K562 (cell line): ENCODE results near the gene SHH. TPM values are rescaled to one million over a fixed set of nuclear protein-coding genes. Genes with fewer than 3 reads are reported as not detected.

Experiments used
- BMI1 ChIP-seq: fragments of 150-350 bp; IDR thresholded peaks from 2 replicates; pipeline ENCODE4 v1.6.1; 2014; ENCODE audit warnings: low read length
- CBFA2T2 ChIP-seq: fragments of 450-650 bp; conservative IDR thresholded peaks from 2 replicates; pipeline ENCODE4 v1.6.1; 2017; ENCODE audit warnings: mild to moderate bottlenecking
- CLOCK ChIP-seq: fragments of 250-450 bp; sonication (Bioruptor Pico); IDR thresholded peaks from 2 replicates; pipeline ENCODE4 v1.4.0; 2020; ENCODE audit warnings: mild to moderate bottlenecking, moderate library complexity, borderline replicate concordance
- CREB5 ChIP-seq: fragments of 250-450 bp; sonication (Bioruptor Pico); IDR thresholded peaks from 2 replicates; pipeline ENCODE4 v1.5.0; 2020; ENCODE audit warnings: mild to moderate bottlenecking
- CTCF ChIP-seq, 3 experiments: IDR thresholded peaks in 2 of 3; conservative IDR thresholded peaks in 1 of 3; 2 replicates each; pipeline ENCODE4 v1.5.1; 2011 to 2012; ENCODE audit warnings: low read length in 3 of 3, mild to moderate bottlenecking in 3 of 3, control low read depth in 2 of 3, improper control_type of control experiment in 1 of 3, inconsistent platforms in 1 of 3, low read depth in 1 of 3, mixed read lengths in 1 of 3, moderate library complexity in 1 of 3; ENCODE audit not compliant: insufficient read depth in 2 of 3
- DEAF1 ChIP-seq: fragments of 450-650 bp; formaldehyde crosslinking; IDR thresholded peaks from 2 replicates; pipeline ENCODE4 v1.4.0; 2020; ENCODE audit warnings: mild to moderate bottlenecking, moderate library complexity
- NCOA6 ChIP-seq: fragments of 450-650 bp; IDR thresholded peaks from 2 replicates; pipeline ENCODE4 v1.6.1; 2017; ENCODE audit warnings: mild to moderate bottlenecking
- NCOR1 ChIP-seq: fragments of 450-650 bp; IDR thresholded peaks from 2 replicates; pipeline ENCODE4 v1.6.1; 2016; ENCODE audit warnings: mild to moderate bottlenecking, moderate library complexity
- PTTG1 ChIP-seq: fragments of 450-650 bp; IDR thresholded peaks from 2 replicates; pipeline ENCODE4 v1.6.1; 2016; ENCODE audit warnings: low read depth, mild to moderate bottlenecking, missing genetic modification characterization, missing compliant biosample characterization
- RAD21 ChIP-seq, 2 experiments: fragments of 250-450 bp in 1 of 2; fragments of 450-650 bp in 1 of 2; sonication (Bioruptor Pico) in 1 of 2; formaldehyde crosslinking in 1 of 2; IDR thresholded peaks in 1 of 2; conservative IDR thresholded peaks in 1 of 2; 2 replicates each; pipeline versions ENCODE4 v1.4.0 to v1.8.0; 2020 to 2022; ENCODE audit warnings: mild to moderate bottlenecking in 2 of 2, moderate library complexity in 1 of 2
- RB1 ChIP-seq: fragments of 450-650 bp; IDR thresholded peaks from 2 replicates; pipeline ENCODE4 v1.6.1; 2017; ENCODE audit warnings: low read depth, mild to moderate bottlenecking
- ZFP30 ChIP-seq: fragments of 250-450 bp; sonication (Bioruptor Pico); IDR thresholded peaks from 2 replicates; pipeline ENCODE4 v1.8.0; 2022; ENCODE audit warnings: moderate library complexity, mild to moderate bottlenecking, inconsistent platforms, borderline replicate concordance
- ZNF12 ChIP-seq: sonication (generic); formaldehyde crosslinking; IDR thresholded peaks from 2 replicates; pipeline ENCODE4 v1.4.0; 2020; ENCODE audit warnings: mild to moderate bottlenecking, missing genetic modification reagents
- ZNF274 ChIP-seq: IDR thresholded peaks from 2 replicates; pipeline ENCODE4 v1.6.1; 2011; ENCODE audit warnings: low read depth, mild to moderate bottlenecking, low read length, moderate library complexity, borderline replicate concordance
- ZNF644 ChIP-seq: fragments of 200-800 bp; sonication (Bioruptor generic); IDR thresholded peaks from 2 replicates; pipeline ENCODE4 v1.6.1; 2016; ENCODE audit warnings: low read depth, missing genetic modification characterization, missing compliant biosample characterization
- polyA plus RNA-seq, 8 experiments: library from polyadenylated mRNA; depleted of rRNA in 4 of 8; stranded (reverse) in 5 of 8; unstranded in 3 of 8; fragments of >200 nt; fragmentation: Nextera tagmentation in 2 of 8; fragmentation: Illumina TruSeq in 1 of 8; extraction: Ambion mirVana in 2 of 8; extraction: Trizol in 1 of 8; gene quantifications; 2 replicates each; pipeline versions ENCODE4 v1.2.1 to v1.2.3, GENCODE V29; 2011 to 2014; ENCODE audit warnings: inconsistent platforms in 1 of 8, missing spikeins in 1 of 8
- total RNA-seq, 7 experiments: library from RNA; depleted of rRNA in 6 of 7; stranded (reverse); fragments of >200 nt in 6 of 7; fragmentation: Illumina TruSeq in 2 of 7; extraction: Trizol in 2 of 7; gene quantifications; 2 replicates each; pipeline versions ENCODE4 v1.2.1 to v1.2.3, GENCODE V29; 2011 to 2021; ENCODE audit warnings: low replicate concordance in 1 of 7
- TF ChIP-seq, protein P1 (sequence below): conservative IDR thresholded peaks from 2 replicates; pipeline ENCODE4 v1.6.1; 2011; ENCODE audit warnings: low read depth, mild to moderate bottlenecking, low read length; ENCODE audit not compliant: control insufficient read depth

SHH gene
- total and polyA plus RNA-seq, 9 of the 15 experiments (the other 6 are each of a cell fraction or from before 2014, with no cell fraction given) = 0.09 TPM; not detected in 8

GRCh38 chr7:155796381-155797261 is 15.6 kb downstream of the SHH start (continued):
- TF ChIP-seq CLOCK (no peak), RB1 (peak; percentile 84), ZNF274 (no peak), DEAF1 (CRISPR knock-in tag) (peak; percentile 53; the same call in 1 of the 2 replicates), BMI1 (no peak), RAD21 (CRISPR knock-in tag; conservative IDR thresholded peaks at IDR 0.05 in 1 of 2, IDR thresholded peaks at IDR 0.05 in 1 of 2) (peak; percentile 71 to 88), ZNF12 (CRISPR knock-in tag) (no peak), PTTG1 (tag) (no peak), CREB5 (CRISPR knock-in tag) (no peak), ZFP30 (CRISPR knock-in tag) (no peak), CTCF (IDR thresholded peaks at IDR 0.05 in 2 of 3, conservative IDR thresholded peaks at IDR 0.05 in 1 of 3; ENCODE audit: insufficient read depth in 2 of 3, low read depth in 1 of 3, low read length in 3 of 3) (peak; percentile 81 to 93 (median 83)), CBFA2T2 (no peak), NCOA6 (no peak), NCOR1 (no peak), ZNF644 (tag) (no peak)
- TF ChIP-seq, protein P1, sequence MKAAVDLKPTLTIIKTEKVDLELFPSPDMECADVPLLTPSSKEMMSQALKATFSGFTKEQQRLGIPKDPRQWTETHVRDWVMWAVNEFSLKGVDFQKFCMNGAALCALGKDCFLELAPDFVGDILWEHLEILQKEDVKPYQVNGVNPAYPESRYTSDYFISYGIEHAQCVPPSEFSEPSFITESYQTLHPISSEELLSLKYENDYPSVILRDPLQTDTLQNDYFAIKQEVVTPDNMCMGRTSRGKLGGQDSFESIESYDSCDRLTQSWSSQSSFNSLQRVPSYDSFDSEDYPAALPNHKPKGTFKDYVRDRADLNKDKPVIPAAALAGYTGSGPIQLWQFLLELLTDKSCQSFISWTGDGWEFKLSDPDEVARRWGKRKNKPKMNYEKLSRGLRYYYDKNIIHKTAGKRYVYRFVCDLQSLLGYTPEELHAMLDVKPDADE = 0 out of 2 replicates have a peak, but pooled peaks have one; percentile 40
